ENCODE measurements around the gene PHB1.
"Not testable (repeated sequence)": the region's sequence is repeated elsewhere in the genome, so short reads cannot be mapped to it uniquely, and the experiment has no call there.

The PHB1 gene

GRCh38 chr17:49403514-49404289, 11.0 kb downstream of the PHB1 start:
- no peak for DNase-seq

- no peak for DNase-seq
These were observed 12.0 kb downstream of the PHB1 start for GRCh38 chr17:49402706-49403105.

- no peak for DNase-seq
These were observed 12.6 kb downstream of the PHB1 start for GRCh38 chr17:49401971-49402611.

GRCh38 chr17:49399995-49400394, 14.7 kb downstream of the PHB1 start:
- DNase-seq = no peak

- DNase-seq = no peak
These were observed 17.1 kb downstream of the PHB1 start for GRCh38 chr17:49397586-49397985.

GRCh38 chr17:49393491-49394255, 21.0 kb downstream of the PHB1 start:
- DNase-seq = no peak

GRCh38 chr17:49390548-49391324, 23.9 kb downstream of the PHB1 start:
- DNase-seq = no peak

GRCh38 chr17:49389514-49390347, 25.0 kb downstream of the PHB1 start:
- not testable (repeated sequence) for DNase-seq

GRCh38 chr17:49388692-49389513, 25.8 kb downstream of the PHB1 start:
- no peak for DNase-seq

- no peak for DNase-seq
These were observed 26.4 kb downstream of the PHB1 start for GRCh38 chr17:49388290-49388640.

- no peak for DNase-seq
These were observed 27.0 kb downstream of the PHB1 start for GRCh38 chr17:49387498-49388289.

GRCh38 chr17:49386373-49386772, 28.3 kb downstream of the PHB1 start:
- DNase-seq = no peak

- no peak for DNase-seq
These were observed 29.7 kb downstream of the PHB1 start for GRCh38 chr17:49384951-49385350.

GRCh38 chr17:49383060-49383459, 31.6 kb downstream of the PHB1 start:
- DNase-seq = no peak

GRCh38 chr17:49382556-49382955, 32.1 kb downstream of the PHB1 start:
- no peak for DNase-seq

GRCh38 chr17:49381793-49382192, 32.9 kb downstream of the PHB1 start:
- DNase-seq = no peak

GRCh38 chr17:49381033-49381432, 33.6 kb downstream of the PHB1 start:
- no peak for DNase-seq

GRCh38 chr17:49379926-49380325, 34.8 kb downstream of the PHB1 start:
- no peak for DNase-seq

GRCh38 chr17:49378311-49378710, 36.4 kb downstream of the PHB1 start:
- no peak for DNase-seq

GRCh38 chr17:49375544-49375943, 39.1 kb downstream of the PHB1 start:
- no peak for DNase-seq
